ENCODE data around the gene AMDHD1.

DNA sequence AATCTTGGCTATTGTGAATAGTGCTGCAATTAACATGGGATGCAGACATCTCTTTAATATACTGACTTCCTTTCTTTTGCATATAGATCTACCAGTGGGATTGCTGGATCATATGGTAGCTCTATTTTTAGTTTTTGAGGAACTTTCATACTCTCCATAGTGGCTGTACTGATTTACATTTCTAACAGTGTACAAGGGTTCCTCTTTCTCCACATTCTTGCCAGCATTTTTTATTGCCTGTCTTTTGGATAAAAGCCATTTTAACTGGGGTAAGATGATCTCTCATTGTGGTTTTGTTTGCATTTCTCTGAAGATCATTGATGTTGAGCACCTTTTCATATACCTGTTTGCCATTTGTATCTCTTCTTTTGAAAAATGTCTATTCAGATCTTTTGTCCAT is 8.4 kb downstream of the AMDHD1 start:
- TF ChIP-seq POLR2A (IDR thresholded peaks at IDR 0.05) (no peak), CTCF (IDR thresholded peaks at IDR 0.05) (no peak)
